ENCODE results near the gene EPB41L3.
"Not testable (repeated sequence)": the region's sequence is repeated elsewhere in the genome, so short reads cannot be mapped to it uniquely, and the experiment has no call there.

Gene EPB41L3

DNA sequence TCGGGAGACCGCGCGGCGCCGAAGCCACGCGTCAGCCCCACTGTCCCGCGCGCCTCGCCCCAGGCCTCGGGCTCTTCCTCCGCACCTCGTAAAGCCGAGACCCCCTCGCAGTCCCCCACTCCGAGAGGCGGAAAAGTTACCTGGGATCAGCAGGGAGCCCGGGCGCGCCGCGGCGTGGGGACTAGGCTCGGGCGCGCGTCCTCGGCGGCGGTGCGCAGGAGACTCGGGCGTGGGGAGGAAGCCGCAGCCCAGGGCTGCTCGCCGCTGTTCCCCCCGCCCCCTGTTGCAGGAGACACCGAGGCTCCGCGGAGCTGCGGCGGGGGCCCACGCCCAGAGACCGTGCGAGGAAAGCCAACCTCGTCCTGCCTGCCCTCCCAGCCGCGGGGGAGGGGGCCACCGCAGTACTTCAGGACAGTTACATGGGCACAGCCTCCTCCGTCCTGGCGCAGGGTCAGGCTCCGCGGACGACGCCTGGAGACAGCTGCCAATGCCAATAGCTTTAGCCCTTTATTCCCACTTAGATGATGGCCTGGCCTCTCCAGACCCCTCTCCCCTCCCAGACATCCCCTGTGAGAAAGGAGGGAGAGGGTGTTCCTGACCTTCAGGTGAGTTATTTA lies at the start of gene EPB41L3:
EPB41L3 (minus strand) TSS at position 225 of the 617 bp plus-strand sequence. CDS start 54,814 bp downstream, outside the sequence.
- no peak for DNase-seq (ENCODE audit: low spot score)

DNA sequence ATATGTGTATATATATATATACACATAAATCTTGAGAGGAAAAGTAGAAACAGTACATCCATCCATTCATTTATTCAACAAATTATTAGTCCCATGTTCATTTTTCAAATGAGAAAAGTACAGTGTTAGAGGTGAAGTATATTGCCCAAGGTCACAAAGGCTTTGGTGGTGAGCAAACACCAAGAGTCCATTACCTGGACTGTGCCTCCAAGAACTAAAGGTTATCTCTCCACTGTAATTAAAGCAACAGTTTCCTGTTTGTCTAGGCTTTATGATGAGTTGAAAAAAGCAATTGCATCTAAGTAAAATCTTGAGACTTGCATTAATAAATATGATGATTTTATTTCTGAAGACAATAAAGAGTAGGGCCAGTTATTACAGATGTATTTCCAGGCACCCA lies 44.7 kb upstream of the EPB41L3 start:
- no peak for DNase-seq (ENCODE audit: low spot score)

DNA sequence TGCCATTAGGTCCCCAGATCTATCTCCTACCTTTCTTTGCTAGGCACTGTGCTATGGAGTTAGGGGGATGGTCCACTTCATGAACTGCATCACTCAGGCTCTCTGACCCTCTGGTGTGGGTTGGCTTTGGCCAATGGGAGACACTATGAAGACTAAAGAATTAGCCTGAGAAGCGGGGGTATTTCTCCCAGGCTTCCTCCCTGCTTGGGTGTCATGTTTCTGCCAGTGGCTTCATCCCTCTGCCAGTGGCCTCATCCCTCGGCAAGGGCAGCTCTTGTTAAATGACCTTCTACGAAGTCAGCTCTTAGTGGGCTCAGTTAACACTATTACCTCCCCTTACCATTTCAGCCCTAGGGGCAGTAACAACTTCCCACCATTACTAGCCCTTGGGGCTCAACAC lies 41.9 kb upstream of the EPB41L3 start:
- DNase-seq (ENCODE audit: low spot score) = no peak

DNA sequence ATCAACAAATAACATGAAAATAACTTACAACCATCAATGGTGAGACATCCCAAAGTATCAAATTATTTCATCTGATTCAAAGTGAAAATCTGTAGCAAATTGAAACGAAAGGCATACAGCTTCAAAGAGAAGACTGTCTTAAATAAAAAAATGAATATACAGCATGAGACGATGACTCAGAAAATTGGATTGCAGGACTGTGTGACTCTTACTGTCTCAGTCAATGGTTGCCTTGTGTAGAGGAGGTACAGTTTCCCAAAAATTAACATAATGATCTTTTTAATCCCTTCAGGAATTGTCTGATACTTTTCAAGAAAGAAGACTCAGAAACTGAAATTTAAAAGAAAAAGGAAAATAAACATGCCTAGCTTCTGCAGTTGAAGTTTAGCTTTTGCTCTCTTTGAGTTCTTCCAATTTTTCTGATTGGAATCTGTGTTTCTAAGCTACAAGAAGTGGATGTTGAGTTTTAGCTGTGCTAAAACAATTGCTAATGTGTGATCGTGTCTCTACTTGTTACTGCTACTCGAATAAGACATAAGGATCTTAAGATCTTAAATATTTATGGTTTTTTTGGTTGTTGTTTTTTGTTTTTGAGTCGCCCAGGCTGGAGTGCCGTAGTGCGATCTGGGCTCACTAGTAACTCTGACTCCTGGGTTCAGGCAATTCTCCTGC lies 41.1 kb upstream of the EPB41L3 start:
- no peak for DNase-seq (ENCODE audit: low spot score)

DNA sequence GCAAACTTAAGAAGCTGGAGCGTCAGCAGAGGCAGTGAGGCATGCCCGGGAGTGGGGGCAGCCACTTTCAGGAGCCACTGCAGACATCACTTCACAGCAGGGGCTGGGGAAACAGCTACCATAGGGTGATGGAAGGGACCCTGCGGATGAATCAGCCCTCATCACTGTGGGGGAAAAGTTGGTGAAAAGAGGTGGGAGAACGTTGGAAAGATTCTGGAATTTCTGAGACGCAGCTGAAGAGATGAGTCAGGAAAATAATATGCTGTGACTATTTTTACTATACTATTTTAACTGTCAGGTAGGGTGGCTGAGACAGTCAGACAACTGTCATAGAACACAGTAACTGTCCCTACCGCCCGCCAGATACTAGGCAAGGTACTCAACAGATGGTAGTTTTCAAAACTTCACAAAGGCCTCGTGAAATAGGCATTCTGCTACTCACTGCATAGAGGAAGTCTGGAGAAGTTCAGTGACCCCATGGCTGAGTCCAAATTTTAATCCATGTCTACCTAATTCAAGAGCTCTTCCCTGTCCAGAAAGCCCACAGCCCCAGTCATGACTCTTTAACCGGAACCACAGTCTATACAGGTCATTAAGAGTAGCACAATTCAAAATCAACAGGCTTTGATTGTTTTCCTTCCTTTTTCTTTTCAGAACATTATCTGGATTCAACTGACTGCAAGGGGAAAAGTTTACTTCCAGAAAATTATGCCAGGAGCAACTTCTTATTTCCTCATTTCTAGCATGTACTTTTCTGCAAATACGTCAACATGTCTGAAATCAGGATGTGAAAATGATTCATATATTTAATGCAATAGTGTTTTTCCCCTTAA lies 39.3 kb upstream of the EPB41L3 start:
- DNase-seq (ENCODE audit: low spot score) = no peak

DNA sequence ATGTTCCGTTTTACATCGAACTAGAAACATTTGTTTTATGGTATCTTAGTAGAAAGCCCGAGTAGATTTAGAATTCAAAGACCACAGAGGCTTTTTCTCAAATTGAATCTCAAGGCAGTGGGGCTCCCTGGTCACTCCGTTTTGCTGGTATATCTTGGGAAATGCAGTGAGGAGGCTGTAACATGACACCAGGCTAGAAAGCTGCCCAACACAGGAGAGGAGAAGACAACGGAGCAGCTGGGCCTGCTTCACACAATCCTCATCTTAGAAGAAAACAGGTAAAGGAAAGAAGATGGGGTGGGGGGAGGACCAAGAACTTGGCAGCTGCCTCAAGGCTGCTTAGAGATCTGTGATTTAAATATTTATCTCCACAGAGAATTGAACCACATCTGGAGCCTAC lies 38.3 kb upstream of the EPB41L3 start:
- no peak for DNase-seq (ENCODE audit: low spot score)

DNA sequence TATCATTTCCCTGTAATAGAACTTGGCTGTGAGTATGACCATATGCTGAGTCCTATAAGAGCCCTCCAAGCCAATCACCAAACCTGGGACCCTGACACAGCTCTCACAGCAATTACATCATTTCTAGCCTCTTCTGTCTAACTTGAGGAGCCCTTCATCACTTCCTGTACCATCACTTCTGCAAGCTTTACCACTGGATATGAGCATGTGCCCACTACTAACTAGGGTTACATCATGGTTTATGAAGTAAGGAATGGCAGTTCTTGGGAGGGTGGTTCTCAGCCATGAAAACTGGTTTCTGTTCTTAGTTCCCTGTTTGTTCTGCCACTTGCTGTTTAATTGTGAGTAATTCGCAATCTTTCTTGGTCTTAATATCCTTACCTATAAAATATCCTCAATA lies 31.0 kb upstream of the EPB41L3 start:
- DNase-seq (ENCODE audit: low spot score) = no peak

DNA sequence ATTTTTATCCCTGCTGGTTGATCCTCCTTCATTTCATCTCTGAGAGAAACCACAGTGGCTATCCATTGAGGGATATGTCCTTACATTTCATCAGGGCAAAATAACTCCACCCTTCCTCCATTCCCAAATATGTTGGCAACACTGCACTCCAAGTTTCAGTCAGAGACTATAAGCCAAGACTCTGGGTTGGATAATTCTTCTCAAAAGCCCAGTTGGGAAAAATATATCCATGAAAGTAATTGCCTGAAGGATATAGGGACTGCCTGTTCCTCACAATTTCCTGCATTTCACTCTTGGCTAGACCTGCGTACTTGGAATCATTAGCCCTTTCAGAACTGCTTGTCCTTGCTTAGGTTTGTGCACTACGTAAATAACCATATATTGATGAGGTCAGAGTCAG lies 27.9 kb upstream of the EPB41L3 start:
- no peak for DNase-seq (ENCODE audit: low spot score)

DNA sequence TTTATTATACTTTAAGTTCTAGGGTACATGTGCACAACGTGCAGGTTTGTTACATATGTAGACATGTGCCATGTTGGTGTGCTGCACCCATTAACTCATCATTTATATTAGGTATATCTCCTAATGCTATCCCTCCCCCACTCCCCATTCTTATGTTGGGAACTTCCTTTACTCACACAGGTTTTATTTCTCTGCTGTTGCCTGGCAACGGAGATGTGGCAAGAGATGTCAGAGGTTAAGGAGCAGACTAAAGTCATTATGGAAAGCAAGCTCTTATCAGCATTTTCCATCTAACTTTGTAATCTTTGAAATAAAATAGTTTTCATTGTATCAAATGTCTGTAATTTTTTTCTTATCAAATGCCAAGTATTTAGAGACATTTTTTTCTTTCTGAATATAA lies 26.8 kb upstream of the EPB41L3 start:
- not testable (repeated sequence) for DNase-seq (ENCODE audit: low spot score)

DNA sequence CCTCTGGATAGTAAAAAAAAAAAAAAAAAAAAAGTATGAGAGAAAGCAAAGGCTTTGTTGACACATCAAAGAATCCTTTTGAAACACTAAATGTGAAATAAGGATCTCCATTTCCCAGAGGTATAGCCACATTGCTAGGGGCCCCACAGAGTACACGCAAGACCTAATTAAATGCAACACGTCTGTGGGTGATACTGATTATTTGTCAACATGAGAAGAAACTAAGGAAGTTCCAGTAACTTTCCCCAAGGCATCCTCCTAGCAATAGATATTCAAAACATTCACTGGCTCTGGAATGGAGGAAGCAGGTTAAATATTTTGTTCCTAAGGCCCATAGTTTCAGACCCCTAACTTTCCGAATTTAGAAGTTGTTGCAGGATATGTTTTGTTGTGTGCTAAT lies 24.6 kb upstream of the EPB41L3 start:
- DNase-seq (ENCODE audit: low spot score) = no peak

DNA sequence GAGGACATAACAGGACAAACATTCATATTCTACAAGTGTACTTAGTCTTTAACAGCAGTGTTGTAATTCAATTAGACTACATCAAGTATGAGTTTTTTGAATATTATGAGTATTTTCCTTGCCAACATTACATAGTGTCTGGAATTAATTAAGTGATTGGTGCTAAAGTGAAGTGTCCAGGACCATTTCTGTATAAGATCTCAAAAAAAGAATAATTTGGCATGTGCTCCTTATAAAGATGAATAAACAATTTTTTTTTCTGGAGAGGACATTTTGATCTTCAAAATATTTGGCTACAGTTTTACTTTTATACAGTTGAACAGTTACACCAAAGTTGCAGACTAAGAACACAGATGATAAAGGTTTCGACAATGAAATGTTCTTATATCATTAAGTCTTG lies 15.1 kb upstream of the EPB41L3 start:
- DNase-seq (ENCODE audit: low spot score) = no peak

DNA sequence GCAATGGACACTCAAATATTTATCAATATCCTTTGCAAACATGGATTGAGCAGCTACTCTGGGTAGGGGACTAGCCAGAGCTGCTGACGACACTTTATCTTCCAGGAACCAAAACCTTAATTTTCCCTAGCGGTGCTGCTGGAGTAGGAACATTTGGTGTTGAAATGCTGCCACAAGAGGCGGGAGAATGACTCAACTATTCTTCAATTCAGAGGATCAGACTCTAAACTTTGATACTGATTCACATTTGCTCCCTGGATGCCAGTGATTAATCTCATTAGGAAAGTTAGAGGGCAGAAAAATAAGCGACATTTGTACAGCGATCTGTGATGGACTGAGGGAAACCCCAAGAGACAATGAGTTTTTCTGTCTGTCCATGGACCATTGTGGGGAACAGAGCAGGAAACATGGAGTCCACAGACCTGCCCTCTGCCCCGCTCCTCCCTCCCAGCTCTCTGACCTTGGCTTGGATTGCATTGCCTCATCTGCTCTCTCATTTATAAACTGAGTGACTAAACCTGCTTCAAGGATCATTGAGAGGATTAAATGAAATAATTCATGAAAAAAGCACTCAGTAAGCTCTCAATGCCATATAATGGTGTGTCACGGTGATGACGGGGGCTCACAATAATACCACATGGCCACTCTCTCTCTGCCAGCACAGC lies 12.6 kb upstream of the EPB41L3 start:
- no peak for DNase-seq (ENCODE audit: low spot score)

DNA sequence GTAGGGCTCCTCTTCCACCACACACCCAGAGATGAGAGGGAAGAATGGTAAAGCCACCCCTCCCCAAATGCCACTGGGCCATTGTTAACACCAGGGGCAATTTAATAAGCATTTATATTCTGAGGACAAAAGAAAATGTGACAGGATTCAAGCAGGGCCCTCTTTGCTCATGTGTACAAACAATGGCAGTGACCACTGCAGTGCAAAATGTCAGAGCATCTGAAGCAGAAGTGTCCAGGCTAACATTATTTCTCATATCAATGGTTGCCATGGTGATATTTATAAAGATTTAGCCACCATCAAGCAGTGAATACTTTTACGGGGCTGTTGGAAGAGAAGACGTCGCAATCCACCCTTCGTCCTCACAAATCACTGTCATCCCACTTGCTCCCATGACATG lies 10.8 kb upstream of the EPB41L3 start:
- no peak for DNase-seq (ENCODE audit: low spot score)

DNA sequence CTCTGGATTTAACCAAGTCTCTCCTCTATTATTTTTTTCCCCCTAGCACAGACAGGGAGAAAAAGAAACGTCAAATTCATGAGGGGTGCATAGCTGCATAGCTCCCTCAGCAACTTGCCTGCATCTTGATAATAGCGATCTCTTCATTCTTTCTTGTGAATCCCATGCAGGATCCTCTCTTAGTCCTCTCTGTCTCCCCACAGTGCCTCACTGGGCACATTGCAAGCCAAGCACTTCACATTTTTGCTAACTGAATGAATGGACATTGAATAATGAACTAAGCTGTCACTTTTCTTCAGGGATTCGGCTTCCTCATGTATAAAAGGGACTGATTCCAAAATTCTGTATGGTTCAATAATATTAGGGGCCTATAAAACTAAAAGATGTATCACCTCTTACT lies 2.9 kb upstream of the EPB41L3 start:
- DNase-seq (ENCODE audit: low spot score) = peak; percentile 5

DNA sequence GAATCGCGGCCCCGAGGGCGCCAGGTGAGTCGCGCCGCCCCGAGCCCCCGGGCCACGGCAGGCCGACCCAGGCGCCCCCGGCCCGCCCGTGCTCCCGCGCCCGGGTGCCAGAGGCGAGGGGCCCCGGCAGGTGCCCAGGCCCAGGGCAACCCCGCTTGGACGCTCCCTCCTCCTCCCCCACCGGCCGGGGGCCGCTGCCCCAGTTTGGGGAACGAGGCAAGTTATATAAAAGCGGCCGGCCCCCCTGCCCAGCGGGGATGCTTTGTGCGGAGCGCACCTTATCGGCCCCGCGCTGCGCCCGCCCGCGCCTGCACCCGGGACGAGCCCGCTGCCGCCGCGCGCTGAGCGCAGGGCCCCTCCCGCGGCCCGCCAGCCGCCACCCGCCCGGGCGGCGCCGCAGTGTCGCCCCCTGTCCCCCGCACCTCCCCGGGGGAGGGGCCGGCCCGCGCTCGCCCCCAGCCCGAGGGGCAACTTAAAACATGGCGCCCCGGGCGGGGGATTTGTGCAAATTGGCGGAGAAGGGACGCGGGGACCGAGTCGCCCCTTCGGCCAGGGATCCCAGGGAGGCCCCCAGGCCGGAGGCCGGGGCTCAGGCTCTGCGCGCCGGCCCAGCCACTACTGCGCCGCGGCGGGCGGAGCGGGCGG lies 639 bp downstream of the EPB41L3 start:
- DNase-seq (ENCODE audit: low spot score) = no peak

DNA sequence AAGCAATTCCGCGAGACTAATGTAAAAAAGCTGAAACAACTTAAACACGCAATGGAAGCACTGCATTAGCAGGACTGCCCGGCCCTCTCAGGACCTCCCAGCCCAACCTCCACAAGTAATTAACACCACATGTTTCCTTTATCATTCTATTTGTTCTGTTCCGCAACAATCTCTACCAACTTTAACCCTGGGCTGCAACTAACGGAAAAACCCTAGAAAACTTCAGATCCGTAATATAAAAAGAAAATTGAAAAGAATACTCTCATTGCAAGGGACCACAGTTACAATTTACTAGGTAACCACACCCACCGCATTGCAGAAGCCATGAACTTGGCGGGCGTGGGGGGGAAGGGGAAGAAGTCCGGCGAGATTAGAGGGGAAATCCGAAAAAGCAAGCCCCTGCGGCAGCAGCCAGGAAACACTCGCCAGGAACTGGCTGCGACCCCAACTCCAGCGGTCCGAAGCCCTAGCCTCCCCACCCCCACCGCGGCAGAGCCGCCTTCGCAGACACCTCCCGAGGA lies 1.2 kb downstream of the EPB41L3 start:
- DNase-seq (ENCODE audit: low spot score) = no peak

DNA sequence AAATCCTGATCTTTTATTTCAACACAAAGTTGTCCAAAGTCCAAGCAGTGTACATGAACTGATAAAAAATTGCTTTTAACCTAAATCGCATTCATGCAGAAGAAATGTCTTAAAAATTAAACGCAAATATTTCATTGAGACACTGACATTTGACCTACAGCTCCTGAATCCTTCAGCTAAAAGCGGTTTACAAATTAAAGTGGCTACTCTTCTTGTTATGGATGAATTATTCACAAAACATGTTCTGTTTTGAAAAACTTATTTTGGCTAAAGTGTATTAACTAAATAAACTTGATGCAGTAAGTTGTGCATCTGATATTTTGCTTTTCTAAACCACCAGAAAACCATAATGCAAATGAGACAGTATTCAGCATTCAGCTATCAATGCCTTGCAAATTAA lies 2.2 kb downstream of the EPB41L3 start:
- no peak for DNase-seq (ENCODE audit: low spot score)

DNA sequence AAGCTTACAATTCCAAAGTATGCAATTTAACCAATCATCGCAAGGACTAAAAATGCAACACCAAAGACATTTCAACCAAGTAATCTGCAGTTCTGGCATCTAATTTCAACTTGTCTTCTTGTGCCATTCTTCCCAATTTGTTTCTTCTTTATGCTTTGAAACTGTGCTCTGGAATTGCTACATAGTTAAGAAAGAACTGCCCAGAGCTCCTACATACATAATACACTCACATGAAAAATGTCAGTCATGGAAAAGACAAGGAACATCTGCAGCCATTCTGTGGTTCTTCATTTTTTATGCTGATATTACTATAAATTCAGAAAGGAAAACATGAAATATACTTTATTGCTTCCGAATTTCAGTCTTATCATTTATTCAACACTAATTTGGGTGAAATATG lies 4.4 kb downstream of the EPB41L3 start:
- DNase-seq (ENCODE audit: low spot score) = no peak

DNA sequence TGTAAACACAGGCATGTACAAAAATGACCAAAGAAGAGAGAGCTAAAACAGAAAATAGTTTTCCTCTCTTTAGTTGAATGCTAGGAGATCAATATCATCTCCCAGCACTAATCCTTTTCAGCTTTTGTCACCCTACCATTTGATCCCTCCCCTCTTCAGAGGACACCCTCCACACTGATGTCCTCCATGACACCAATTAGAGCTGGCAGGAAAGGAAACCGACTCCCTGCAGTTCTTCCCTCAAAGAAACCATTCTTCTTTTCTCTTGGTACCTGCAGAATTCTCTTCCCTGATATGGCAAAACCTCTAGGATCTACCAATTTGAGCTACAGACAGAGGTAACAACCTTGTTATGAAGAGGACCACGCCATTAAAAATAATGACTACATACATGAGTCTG lies 5.3 kb downstream of the EPB41L3 start:
- no peak for DNase-seq (ENCODE audit: low spot score)

DNA sequence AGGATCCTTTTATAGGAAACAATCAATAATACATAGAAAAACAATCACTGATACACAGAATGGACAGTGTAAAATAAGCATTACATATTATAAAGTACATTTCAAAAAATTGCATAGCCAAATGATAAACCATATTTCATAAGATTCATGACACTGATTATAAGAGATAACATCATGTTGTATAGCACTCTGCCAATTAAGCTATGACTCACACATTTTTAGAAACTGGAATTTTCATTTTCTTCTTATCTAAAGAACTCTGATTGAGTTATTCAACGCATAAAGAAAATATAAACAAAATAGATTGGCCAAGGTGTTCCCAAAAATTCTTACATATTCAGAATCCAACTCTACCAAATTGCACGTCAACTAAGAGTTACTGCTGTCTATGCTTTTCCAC lies 5.9 kb downstream of the EPB41L3 start:
- DNase-seq (ENCODE audit: low spot score) = no peak

DNA sequence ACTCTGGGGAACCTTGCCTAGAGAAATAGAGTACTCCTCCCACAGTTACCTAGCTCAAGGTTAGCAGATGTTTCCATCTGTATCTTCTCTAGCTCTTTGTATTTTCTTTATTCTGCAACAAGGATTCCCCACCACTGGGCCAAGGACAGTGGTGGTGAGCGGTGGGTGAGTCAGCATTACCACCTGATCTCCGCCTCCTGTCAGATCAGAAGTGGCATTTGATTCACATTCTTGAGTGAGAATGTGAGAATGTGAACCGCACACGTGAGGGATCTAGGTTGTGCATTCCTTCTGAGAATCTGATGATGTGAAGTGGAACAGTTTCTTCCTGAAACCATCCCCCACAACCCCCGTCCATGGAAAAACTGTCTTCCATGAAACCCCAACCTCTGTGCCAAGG lies 9.0 kb downstream of the EPB41L3 start:
- DNase-seq (ENCODE audit: low spot score) = no peak

DNA sequence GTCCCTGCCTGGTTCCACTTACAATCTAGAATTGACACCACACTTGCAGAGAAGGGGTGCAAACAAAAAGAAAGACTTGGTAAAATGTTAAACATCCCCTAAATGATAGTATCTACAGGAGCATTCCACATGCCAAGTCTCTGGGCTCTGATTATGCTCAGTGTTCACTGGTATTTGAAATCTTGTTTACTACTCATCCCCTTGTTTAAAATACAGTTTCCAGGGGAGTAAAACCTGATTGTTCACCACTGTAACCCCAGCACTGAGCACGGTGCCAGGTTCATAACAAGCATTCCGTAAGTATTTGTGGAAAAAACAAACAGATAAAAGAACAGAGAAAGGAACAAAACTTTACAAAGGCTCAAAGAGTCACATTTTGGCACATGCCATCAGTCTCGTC lies 11.7 kb downstream of the EPB41L3 start:
- no peak for DNase-seq (ENCODE audit: low spot score)

Data from SW480 (cell line).